ENCODE results near the gene EAF1.

DNA sequence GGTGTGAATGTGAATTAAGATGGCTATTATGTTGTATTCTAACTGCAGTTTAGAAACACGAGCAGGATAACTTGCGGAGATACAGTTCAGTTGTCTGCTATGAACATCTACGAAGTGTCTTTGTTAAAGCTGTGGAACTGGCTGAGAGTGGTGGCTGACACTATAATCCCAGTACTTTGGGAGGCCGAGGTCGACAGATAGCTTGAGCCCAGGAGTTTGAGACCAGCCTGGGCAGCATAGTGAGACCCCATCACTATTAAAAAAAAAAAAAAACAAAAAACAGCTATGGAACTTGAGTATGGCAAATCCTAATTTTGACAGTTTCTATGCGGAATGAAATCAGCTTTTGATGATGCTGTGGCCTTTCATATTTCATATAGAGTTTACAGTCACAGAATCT is 1.7 kb downstream of the EAF1 start:
- no peak for TF ChIP-seq POLR2A (IDR thresholded peaks at IDR 0.05)
- TF ChIP-seq, protein P1, sequence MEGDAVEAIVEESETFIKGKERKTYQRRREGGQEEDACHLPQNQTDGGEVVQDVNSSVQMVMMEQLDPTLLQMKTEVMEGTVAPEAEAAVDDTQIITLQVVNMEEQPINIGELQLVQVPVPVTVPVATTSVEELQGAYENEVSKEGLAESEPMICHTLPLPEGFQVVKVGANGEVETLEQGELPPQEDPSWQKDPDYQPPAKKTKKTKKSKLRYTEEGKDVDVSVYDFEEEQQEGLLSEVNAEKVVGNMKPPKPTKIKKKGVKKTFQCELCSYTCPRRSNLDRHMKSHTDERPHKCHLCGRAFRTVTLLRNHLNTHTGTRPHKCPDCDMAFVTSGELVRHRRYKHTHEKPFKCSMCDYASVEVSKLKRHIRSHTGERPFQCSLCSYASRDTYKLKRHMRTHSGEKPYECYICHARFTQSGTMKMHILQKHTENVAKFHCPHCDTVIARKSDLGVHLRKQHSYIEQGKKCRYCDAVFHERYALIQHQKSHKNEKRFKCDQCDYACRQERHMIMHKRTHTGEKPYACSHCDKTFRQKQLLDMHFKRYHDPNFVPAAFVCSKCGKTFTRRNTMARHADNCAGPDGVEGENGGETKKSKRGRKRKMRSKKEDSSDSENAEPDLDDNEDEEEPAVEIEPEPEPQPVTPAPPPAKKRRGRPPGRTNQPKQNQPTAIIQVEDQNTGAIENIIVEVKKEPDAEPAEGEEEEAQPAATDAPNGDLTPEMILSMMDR (IDR thresholded peaks at IDR 0.05): no peak

All from lower leg skin (tissue), 3 donors.